K562 (cell line): ENCODE measurements around the gene CFAP97D1. TPM values are rescaled to one million over a fixed set of nuclear protein-coding genes. Genes with fewer than 3 reads are reported as not detected.

Source experiments
- FUS ChIP-seq: fragments of 200-400 bp; formaldehyde crosslinking; optimal IDR thresholded peaks from 2 replicates; pipeline ENCODE3; 2017; ENCODE audit warnings: low read depth, low read length
- ILK ChIP-seq: fragments of 450-650 bp; IDR thresholded peaks from 2 replicates; pipeline ENCODE4 v1.6.1; 2016; ENCODE audit warnings: missing genetic modification characterization, low read depth, mild to moderate bottlenecking, missing compliant biosample characterization, moderate library complexity, borderline replicate concordance
- KLF16 ChIP-seq: IDR thresholded peaks from 2 replicates; pipeline ENCODE4 v1.6.1; 2016; ENCODE audit warnings: antibody characterized with exemption
- MLLT1 ChIP-seq, 2 experiments: fragments of 450-650 bp; IDR thresholded peaks; 2 replicates each; pipeline ENCODE4 v1.6.1; 2016
- POLR2G ChIP-seq: fragments of 200-400 bp; formaldehyde crosslinking; IDR thresholded peaks from 2 replicates; pipeline ENCODE4 v1.6.1; 2017; ENCODE audit warnings: low read depth, mild to moderate bottlenecking, antibody characterized with exemption, low read length, moderate library complexity
- SMAD3 ChIP-seq: fragments of 450-650 bp; formaldehyde crosslinking; conservative IDR thresholded peaks from 2 replicates; pipeline ENCODE4 v1.4.0; 2020; ENCODE audit warnings: mild to moderate bottlenecking
- TBP ChIP-seq: optimal IDR thresholded peaks from 2 replicates; pipeline ENCODE3; 2011; ENCODE audit warnings: low read depth, low read length, improper control_type of control experiment
- ZNF175 ChIP-seq: fragments of 200-800 bp; sonication (Bioruptor generic); IDR thresholded peaks from 2 replicates; pipeline ENCODE4 v1.6.1; 2016; ENCODE audit warnings: low read depth, mild to moderate bottlenecking, missing genetic modification characterization, missing compliant biosample characterization
- polyA plus RNA-seq, 8 experiments: library from polyadenylated mRNA; depleted of rRNA in 4 of 8; stranded (reverse) in 5 of 8; unstranded in 3 of 8; fragments of >200 nt; fragmentation: Nextera tagmentation in 2 of 8; fragmentation: Illumina TruSeq in 1 of 8; extraction: Ambion mirVana in 2 of 8; extraction: Trizol in 1 of 8; gene quantifications; 2 replicates each; pipeline versions ENCODE4 v1.2.1 to v1.2.3, GENCODE V29; 2011 to 2014; ENCODE audit warnings: inconsistent platforms in 1 of 8, missing spikeins in 1 of 8
- total RNA-seq, 7 experiments: library from RNA; depleted of rRNA in 6 of 7; stranded (reverse); fragments of >200 nt in 6 of 7; fragmentation: Illumina TruSeq in 2 of 7; extraction: Trizol in 2 of 7; gene quantifications; 2 replicates each; pipeline versions ENCODE4 v1.2.1 to v1.2.3, GENCODE V29; 2011 to 2021; ENCODE audit warnings: low replicate concordance in 1 of 7
- TF ChIP-seq, protein P1 (sequence below): sonication (generic); formaldehyde crosslinking; IDR thresholded peaks from 2 replicates; pipeline ENCODE4 v1.8.1; 2023; ENCODE audit warnings: mild to moderate bottlenecking, missing genetic modification reagents

The CFAP97D1 gene
- total and polyA plus RNA-seq, 9 of the 15 experiments (the other 6 are each of a cell fraction or from before 2014, with no cell fraction given) = not detected

DNA sequence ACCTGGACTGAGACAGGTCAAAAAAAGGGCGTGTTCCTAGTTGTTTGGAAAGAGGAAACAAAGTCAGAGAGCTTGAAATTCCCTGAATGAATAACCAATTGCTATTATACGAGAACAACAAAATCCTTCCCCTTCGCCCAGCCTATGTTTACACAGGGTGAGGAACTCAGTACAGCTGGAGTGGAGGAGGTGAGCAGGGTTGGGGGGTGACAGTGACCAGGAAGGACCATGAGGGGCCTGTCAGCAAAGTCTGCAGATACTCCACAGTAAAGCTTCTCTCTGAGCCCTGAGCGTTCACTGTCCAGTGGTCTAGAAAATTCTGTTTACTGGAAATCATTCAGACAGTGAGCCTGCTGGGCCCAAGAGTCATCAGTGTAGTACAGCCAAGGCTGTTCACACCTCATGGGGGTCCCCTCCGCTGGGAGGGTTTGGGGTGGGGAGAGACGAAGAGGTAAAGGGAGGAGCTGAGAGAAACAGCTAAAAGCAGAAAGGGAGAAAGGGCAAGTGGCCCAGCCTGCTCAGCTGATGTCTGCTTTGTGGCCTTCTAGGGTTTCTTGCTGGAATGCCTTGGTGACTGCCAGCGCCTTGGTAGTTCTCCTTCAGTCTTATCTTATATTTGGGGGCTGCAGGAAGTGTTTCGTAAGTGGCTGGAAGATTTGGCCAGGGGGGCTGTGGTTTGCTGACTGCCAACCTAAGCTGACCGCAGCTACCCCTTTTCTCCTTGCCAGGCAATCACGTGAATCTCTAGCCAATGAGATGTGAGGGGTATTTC, 7.2 kb upstream of the CFAP97D1 start (continued):
- TF ChIP-seq, protein P1, sequence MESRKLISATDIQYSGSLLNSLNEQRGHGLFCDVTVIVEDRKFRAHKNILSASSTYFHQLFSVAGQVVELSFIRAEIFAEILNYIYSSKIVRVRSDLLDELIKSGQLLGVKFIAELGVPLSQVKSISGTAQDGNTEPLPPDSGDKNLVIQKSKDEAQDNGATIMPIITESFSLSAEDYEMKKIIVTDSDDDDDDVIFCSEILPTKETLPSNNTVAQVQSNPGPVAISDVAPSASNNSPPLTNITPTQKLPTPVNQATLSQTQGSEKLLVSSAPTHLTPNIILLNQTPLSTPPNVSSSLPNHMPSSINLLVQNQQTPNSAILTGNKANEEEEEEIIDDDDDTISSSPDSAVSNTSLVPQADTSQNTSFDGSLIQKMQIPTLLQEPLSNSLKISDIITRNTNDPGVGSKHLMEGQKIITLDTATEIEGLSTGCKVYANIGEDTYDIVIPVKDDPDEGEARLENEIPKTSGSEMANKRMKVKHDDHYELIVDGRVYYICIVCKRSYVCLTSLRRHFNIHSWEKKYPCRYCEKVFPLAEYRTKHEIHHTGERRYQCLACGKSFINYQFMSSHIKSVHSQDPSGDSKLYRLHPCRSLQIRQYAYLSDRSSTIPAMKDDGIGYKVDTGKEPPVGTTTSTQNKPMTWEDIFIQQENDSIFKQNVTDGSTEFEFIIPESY = no peak
- no peak for TF ChIP-seq MLLT1 (IDR thresholded peaks at IDR 0.05)
- no peak for TF ChIP-seq ZNF175
- TF ChIP-seq TBP = no peak
- no peak for TF ChIP-seq SMAD3
- no peak for TF ChIP-seq ILK (tag)
- no peak for TF ChIP-seq POLR2G
- TF ChIP-seq KLF16 = no peak
- TF ChIP-seq FUS = no peak
- TF ChIP-seq, all 486 proteins: peak for 0
